ENCODE results near the gene BDKRB2. TPM values are rescaled to one million over a fixed set of nuclear protein-coding genes. Genes with fewer than 3 reads are reported as not detected.

The BDKRB2 gene
- total and polyA plus RNA-seq, 2 donors (not counting 1 experiment from before 2014, with no cell fraction given) = not detected

DNA sequence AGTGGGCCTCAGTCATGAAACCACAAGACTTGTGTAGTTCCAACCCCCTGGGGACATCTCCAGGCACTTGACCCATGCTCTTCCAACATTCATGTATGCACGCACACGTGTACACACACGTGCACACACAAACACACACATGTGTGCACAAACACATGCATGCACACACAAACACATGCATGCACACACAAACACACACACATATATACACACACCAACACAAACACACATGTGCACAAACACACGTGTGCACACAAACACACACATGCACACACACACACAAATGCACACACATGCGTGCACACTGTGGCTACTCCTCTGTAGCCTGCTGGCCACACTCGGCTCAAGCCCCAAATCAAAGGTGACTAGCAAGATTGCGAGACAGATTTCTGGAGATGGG is 22.8 kb downstream of the BDKRB2 start:
- 91% methylated on average over 7 of the region's 7 CpGs for WGBS (ENCODE audit: insufficient coverage)
- POLR2A ChIA-PET = no interaction called here

DNA sequence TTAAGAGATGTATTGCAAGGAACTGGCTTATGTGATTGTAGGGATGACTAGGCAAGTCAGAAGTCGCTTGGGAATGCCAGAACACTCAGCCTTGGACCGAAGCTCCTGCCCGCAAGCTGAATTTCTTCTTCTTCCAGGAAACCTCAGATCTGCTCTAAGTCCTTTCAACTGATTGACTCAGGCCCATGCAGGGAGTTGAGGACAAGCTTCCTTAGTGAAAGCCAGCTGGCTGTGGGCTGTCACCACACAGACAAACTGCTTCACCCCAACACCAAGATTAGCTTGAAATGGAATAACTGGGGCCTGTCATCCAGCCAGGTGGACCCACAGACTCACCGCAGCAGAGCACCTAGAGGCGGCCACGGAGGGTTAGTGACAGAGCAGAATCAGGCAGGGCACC is 24.7 kb downstream of the BDKRB2 start:
- DNase-seq (no peak), ATAC-seq (ENCODE audit: low read depth) (no peak)
- H3K4me1 Mint-ChIP-seq = no peaks in the 10 kb centered on the region
- Histone ChIP-seq H4K20me1 (ENCODE audit: control insufficient read depth, insufficient read depth, low read length, poor library complexity, severe bottlenecking) (no peaks in the 10 kb centered on the region), H3K9me3 (ENCODE audit: control extremely low read depth in 1 of 3, control insufficient read depth in 2 of 3, insufficient read depth in 1 of 3, low read length in 2 of 3) (peaks cover 0 to 16% (median 0%) of the 10 kb centered on the region in 3 donors), H3K9ac (ENCODE audit: low read length) (no peak overlapping the region), H3K36me3 (replicated peaks in 1 of 2; ENCODE audit: control extremely low read depth in 1 of 2, control insufficient read depth in 1 of 2, extremely low read depth in 1 of 2, insufficient read depth in 2 of 2, low read length in 1 of 2) (no peaks in the 10 kb centered on the region), H3K4me1 (ENCODE audit: control insufficient read depth in 2 of 2, insufficient read depth in 2 of 2, low read length in 2 of 2) (no peaks in the 10 kb centered on the region), H3K79me2 (ENCODE audit: control insufficient read depth, insufficient read depth, low read length) (no peaks in the 10 kb centered on the region), H3K27ac (ENCODE audit: low read length in 2 of 2) (no peak overlapping the region), H3K4me3 (ENCODE audit: control extremely low read depth in 1 of 5, extremely low read depth in 1 of 5, insufficient read depth in 1 of 5, low read depth in 2 of 5, low read length in 4 of 5) (no peak overlapping the region), H3K4me2 (replicated peaks; ENCODE audit: low read depth, low read length, poor library complexity, severe bottlenecking) (no peak overlapping the region), H3K27me3 (replicated peaks in 1 of 4; ENCODE audit: control extremely low read depth in 1 of 4, control insufficient read depth in 3 of 4, insufficient read depth in 4 of 4, low read length in 3 of 4) (peaks cover 0 to 2% (median 0%) of the 10 kb centered on the region in 4 experiments), H2AFZ (ENCODE audit: insufficient read depth, low read depth, low read length, poor library complexity, severe bottlenecking) (no peak overlapping the region)
- peaks cover 8% of the 10 kb centered on the region for H3K9me3 Mint-ChIP-seq (ENCODE audit: insufficient read depth)
- H3K4me3 Mint-ChIP-seq = no peak overlapping the region
- TF ChIP-seq, protein P1, sequence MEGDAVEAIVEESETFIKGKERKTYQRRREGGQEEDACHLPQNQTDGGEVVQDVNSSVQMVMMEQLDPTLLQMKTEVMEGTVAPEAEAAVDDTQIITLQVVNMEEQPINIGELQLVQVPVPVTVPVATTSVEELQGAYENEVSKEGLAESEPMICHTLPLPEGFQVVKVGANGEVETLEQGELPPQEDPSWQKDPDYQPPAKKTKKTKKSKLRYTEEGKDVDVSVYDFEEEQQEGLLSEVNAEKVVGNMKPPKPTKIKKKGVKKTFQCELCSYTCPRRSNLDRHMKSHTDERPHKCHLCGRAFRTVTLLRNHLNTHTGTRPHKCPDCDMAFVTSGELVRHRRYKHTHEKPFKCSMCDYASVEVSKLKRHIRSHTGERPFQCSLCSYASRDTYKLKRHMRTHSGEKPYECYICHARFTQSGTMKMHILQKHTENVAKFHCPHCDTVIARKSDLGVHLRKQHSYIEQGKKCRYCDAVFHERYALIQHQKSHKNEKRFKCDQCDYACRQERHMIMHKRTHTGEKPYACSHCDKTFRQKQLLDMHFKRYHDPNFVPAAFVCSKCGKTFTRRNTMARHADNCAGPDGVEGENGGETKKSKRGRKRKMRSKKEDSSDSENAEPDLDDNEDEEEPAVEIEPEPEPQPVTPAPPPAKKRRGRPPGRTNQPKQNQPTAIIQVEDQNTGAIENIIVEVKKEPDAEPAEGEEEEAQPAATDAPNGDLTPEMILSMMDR (IDR thresholded peaks at IDR 0.05) = no peak
- TF ChIP-seq EZH2 (IDR thresholded peaks at IDR 0.05; ENCODE audit: borderline replicate concordance, insufficient read depth, low read depth, low read length, poor library complexity, severe bottlenecking) = no peak
- intact Hi-C loops (cut with micrococcal nuclease) = no loop called here
- ChIA-PET POLR2A (no interaction called here), CTCF (no interaction called here)
- H3K27me3 Mint-ChIP-seq = peaks cover 3% of the 10 kb centered on the region
- no peak overlapping the region for H3K27ac Mint-ChIP-seq
- 97% methylated on average over 6 of the region's 6 CpGs for WGBS (ENCODE audit: insufficient coverage)

More for the DNA sequence above, 22.8 kb downstream of the BDKRB2 start:
- Histone ChIP-seq H3K4me1 (ENCODE audit: control insufficient read depth in 2 of 2, insufficient read depth in 2 of 2, low read length in 2 of 2) (no peaks in the 10 kb centered on the region), H3K27me3 (replicated peaks in 1 of 4; ENCODE audit: control extremely low read depth in 1 of 4, control insufficient read depth in 3 of 4, insufficient read depth in 4 of 4, low read length in 3 of 4) (peaks cover 0 to 2% (median 0%) of the 10 kb centered on the region in 4 experiments), H2AFZ (ENCODE audit: insufficient read depth, low read depth, low read length, poor library complexity, severe bottlenecking) (no peak overlapping the region), H3K4me3 (ENCODE audit: control extremely low read depth in 1 of 5, extremely low read depth in 1 of 5, insufficient read depth in 1 of 5, low read depth in 2 of 5, low read length in 4 of 5) (no peak overlapping the region), H3K4me2 (replicated peaks; ENCODE audit: low read depth, low read length, poor library complexity, severe bottlenecking) (no peak overlapping the region), H4K20me1 (ENCODE audit: control insufficient read depth, insufficient read depth, low read length, poor library complexity, severe bottlenecking) (no peaks in the 10 kb centered on the region), H3K36me3 (replicated peaks in 1 of 2; ENCODE audit: control extremely low read depth in 1 of 2, control insufficient read depth in 1 of 2, extremely low read depth in 1 of 2, insufficient read depth in 2 of 2, low read length in 1 of 2) (no peaks in the 10 kb centered on the region), H3K9ac (ENCODE audit: low read length) (no peak overlapping the region), H3K9me3 (ENCODE audit: control extremely low read depth in 1 of 3, control insufficient read depth in 2 of 3, insufficient read depth in 1 of 3, low read length in 2 of 3) (peaks cover 0 to 16% (median 0%) of the 10 kb centered on the region in 3 donors), H3K79me2 (ENCODE audit: control insufficient read depth, insufficient read depth, low read length) (no peaks in the 10 kb centered on the region), H3K27ac (ENCODE audit: low read length in 2 of 2) (no peak overlapping the region)
- Mint-ChIP-seq H3K27ac (no peak overlapping the region), H3K4me3 (no peak overlapping the region), H3K27me3 (peaks cover 7% of the 10 kb centered on the region), H3K4me1 (no peaks in the 10 kb centered on the region), H3K9me3 (ENCODE audit: insufficient read depth) (peaks cover 8% of the 10 kb centered on the region)
- DNase-seq = no peak
- no peak for ATAC-seq (ENCODE audit: low read depth)
- TF ChIP-seq, protein P1 (IDR thresholded peaks at IDR 0.05) = no peak
- no peak for TF ChIP-seq EZH2 (IDR thresholded peaks at IDR 0.05; ENCODE audit: borderline replicate concordance, insufficient read depth, low read depth, low read length, poor library complexity, severe bottlenecking)
- intact Hi-C loops (cut with micrococcal nuclease) = no loop called here
- CTCF ChIA-PET = no interaction called here

Measured in B cell (primary cell).